SKM-1 treated with dmso at 0.1 percent for 144 hours (cell line): ENCODE results near the gene HSD3B1.
A peak's percentile ranks its signal among the peaks of the same experiment; 100 is the strongest.
"Not testable (repeated sequence)": the region's sequence is repeated elsewhere in the genome, so short reads cannot be mapped to it uniquely, and the experiment has no call there.

Source experiments
- DNase-seq: peaks from one replicate; lab custom pipeline; 2025; ENCODE audit not compliant: unreplicated experiment; lab: John Stamatoyannopoulos, UW

The HSD3B1 gene

GRCh38 chr1:119552656-119553055 is 45.6 kb downstream of the HSD3B1 start:
- not testable (repeated sequence) for DNase-seq

- DNase-seq, result not testable (repeated sequence)
Measured at GRCh38 chr1:119553302-119554071, 46.5 kb downstream of the HSD3B1 start.

- no peak for DNase-seq
Measured at GRCh38 chr1:119554183-119554582, 47.2 kb downstream of the HSD3B1 start.

GRCh38 chr1:119556423-119556822 is 49.4 kb downstream of the HSD3B1 start:
- DNase-seq, result peak; percentile 35

- not testable (repeated sequence) for DNase-seq
Measured at GRCh38 chr1:119560402-119560801, 53.4 kb downstream of the HSD3B1 start.

GRCh38 chr1:119564548-119564947 is 57.5 kb downstream of the HSD3B1 start:
- DNase-seq, result no peak
